Stimulated activated CD4-positive, alpha-beta T cell treated with anti-CD3 and anti-CD28 coated beads, Interleukin-1b, Interleukin-23, amount 100 ng/mL, for 48 hours (primary cell): Measurements from ENCODE around the gene FGF14.
A peak's percentile ranks its signal among the peaks of the same experiment; 100 is the strongest.

Source experiments
- DNase-seq: peaks from one replicate; pipeline ENCODE4 v3.0.0-alpha.2; 2020

FGF14 gene

GRCh38 chr13:102401766-102402165, at the start of gene FGF14:
TSS of gene FGF14 (minus strand) at chr13:102402048.
- DNase-seq = no peak

- DNase-seq = no peak
These were observed 41.4 kb upstream of the FGF14 start for GRCh38 chr13:102443249-102443648.

DNA sequence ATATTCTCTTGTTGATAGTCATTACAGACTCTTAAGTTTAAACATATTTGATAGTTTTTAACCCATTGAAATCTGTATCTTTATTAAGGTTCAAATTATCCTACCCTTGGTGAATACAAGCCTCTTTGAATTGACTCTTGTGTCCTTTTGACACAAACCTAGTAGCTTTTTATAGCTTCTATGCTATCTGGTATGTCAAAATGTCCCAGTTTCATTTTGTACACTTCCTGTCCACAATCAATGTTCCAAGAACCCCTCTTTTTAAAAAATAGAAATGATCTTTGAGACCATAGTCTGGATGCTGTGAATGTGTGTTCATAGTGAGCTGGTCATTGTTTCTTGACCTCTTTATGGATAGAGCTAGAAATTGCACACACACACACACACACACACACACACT, 39.2 kb upstream of the FGF14 start:
- DNase-seq = no peak

DNA sequence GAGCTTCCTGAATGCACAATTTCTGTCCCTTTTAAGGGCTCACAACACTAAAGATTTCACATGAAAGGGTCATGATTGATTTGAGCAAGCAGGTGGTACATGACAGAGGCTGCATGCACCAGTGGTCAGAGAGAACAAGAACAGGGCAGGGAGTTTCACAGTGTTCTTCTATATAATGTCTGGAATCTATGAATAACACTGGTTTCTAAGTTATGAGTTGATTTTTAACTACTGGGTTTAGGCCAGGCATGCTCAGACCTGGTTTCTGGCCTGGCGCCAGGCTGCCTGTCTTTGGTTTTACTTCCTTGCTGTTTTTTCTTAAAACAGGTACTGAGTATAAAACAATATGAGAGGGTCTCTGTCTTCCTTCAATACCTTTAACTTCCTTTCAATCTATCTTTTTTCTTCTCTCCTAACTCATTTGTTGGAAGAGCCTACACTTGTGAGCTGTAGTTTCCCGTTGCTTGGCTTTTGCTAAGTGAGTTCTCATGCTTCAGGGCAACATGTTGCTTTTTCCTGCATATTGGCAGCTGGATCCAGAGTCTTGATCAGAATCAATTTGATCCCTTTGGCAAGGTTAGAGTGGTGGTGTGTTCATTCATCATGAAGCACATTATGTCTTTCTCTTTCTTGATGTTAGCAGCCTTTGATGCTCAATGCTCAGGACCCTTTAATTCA, 38.5 kb upstream of the FGF14 start:
- no peak for DNase-seq

- DNase-seq = no peak
These were observed 20.8 kb upstream of the FGF14 start for GRCh38 chr13:102422690-102423089.

DNA sequence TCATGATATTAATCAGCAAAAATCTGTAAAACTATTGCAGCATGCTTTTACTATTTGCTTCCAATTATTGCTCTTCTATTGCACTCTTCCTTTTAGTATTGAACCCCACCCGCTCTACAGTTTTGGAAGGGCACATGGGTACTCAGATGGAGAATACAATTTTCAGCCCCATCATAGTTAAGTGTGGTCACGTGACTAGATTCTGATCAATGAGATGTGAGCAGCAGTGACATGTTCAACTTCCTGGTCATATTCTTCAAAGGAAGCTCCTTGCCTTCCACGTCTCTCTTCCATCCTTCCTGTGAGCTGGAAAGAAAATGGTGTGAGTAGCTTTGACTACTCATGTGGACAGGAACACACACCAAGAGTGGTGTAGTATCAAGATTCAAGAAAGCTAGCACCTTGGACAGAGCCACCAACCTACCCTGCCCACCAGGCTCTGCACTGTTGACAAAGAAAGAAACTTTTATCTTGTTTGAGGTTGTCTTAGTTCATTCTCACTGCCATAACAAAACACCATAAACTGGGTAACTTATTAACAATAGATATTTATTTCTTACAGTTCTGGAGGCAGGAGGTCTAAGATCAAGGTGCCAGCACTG, 3.8 kb upstream of the FGF14 start:
- DNase-seq = no peak

DNA sequence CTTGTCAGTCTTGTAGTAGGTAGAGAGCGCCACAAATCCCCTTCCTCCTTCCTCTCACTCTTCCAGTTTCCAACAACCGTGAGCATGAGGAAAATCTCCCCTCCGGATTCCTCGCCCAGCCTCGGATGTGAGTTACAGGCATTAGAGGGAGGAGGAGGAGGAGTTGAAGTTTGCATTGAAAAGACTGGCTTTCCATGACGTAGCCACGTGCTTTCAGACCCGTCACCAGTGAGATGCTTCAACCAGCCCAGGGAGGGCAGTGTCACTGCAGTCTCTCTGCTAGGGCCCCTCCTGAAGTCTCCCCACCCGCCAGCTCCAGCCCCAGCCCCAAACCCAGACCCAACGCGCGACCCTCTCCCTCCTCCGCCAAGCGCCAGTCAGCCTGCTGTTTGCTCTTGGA, 442 bp upstream of the FGF14 start:
- DNase-seq = peak; percentile 58

DNA sequence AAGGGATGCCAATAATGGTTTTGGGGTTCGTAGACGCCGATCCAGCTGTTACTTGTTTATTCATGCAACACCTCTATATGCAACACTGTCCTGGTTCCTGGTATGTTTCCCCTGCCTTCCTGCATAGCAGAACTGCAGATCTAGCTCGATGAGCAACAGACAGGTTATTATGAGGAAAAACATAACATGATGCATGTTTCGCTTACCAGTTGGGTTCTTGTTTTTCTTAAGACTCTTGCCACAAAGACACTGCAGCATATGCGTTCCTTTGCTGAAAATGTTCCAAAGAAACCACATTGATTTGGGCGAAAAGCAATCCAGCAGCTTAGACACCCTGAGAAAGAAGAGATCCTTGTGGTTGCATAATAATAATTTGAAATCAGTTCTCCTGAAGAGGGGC, 583 bp downstream of the FGF14 start:
- no peak for DNase-seq

DNA sequence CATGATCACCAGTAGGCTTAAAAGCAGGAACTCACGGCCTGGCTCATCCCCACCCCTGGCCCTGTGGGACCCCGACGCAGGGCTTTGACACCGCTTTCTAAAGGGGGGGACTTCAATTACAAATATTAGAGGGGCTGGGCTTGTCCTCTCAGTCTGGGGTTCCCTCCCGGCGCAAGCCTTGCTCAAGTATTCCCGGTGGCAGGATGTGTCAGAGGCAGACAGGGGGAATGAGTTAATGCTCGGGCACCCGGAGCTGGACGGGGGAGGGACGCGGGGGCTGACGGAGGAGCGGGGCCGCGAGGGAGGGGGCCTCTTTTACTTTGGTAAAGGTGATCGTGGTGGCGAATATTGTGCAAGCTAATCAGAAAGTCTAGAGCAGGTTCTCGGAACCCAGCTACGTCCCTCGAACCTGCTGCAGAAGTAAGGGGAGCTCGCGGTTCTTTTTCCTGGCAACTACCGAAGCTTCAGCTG, 1.1 kb downstream of the FGF14 start:
- no peak for DNase-seq

DNA sequence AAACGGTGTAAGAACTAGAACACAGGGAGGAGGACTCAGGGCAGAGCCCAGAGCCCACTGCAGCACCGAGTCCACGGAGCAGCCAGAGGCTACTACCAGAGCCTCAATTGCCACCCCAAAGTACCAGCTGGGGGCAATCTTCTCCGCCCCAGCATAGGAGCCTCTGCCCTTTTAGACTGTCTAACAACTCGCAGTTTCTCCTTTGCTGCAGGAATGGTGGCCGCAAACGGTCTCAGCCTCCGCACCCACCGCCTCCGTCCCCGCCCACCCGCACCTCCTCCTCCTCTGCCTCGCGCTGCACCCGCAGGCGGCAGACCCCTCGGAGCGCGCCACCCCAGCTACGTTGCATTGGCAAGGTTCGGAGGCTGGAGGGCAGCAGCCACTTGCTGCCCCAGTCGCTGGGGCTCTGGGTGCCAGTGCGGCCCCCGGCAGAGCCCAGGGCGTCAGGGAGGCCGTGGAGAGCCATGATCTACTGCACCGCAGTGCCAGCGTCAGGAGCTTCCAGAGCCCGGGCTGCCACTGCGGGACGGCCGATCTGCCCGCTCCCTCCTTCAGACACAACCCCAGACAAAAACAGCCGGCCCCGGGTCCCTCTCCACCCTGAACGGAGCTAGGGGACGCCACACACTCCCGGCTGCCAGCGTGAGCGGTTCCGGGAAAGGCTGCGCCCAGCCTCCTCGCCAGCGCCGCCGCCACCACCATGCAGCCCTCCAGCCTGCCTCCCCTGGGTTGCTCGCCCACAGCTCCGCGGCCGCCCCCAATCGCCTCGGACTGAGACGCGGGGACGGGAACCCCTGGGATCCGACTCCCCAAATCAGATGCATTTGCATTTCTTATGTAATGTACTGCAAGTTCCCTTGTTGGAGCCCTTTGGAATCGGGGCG, 1.8 kb downstream of the FGF14 start:
- no peak for DNase-seq

- no peak for DNase-seq
These were observed 5.9 kb downstream of the FGF14 start for GRCh38 chr13:102395939-102396338.

DNA sequence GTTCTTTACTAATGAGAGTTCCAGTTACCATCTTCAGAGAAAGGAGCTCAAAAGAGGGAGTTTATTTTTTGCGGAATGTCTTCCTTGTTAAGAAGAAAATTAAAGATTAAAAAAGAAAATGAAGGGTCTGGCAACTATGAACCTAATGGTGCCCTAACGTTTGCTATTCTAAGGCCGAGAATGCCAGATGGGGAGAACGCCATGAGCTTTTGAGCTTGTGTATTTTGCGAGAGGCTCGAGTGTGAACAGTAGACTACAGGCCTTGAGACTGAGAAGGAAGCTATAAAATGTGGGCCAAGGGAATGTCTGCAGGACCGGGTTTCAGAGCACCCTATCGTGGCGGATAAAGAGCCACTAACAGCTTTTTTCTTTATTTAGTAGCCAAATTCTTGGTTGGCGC, 6.7 kb downstream of the FGF14 start:
- DNase-seq = no peak

DNA sequence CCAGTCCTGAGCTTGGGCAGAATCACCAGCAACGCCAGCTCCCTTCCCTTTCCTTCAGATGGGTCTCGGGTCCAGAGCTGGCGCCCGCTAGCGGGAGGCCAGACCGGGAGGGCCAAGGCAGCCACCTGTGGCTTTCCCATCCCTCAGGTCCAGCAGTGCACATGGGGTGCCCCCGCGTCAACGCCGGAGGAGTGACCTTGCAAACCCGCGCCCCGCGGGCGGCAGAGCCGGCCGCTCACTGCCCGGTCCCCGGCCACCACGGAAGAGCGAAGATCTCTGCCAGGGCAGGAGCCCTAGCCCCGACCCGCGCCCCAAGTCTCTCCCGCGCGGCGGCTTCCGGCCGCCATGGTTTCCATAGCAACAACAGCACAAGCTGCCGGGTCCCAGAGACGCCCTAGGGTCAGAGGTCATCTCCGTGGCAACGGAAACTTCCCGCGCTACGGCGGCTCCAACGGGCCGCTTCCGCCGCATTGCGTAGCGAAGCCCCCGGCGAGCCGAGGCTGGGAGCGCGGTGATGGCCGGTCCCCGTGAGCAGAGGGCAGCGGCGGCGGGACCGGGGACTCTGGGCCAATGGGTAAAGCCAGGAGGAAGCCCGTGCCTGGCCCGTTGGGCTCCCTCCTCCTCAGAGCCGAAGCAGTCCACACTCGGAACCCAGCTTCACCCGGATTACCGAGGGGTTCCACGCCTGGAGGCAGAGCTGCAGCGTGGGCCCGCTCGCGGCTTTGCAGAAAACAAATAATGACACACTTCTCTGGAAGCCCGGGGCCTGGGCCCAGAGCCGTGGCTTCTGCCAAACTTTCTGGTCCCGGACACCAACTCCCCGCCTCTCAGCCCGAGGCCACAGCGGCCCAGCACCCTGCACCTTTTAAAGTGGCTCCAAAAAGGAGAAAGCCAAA, 7.4 kb downstream of the FGF14 start:
- peak; percentile 95 for DNase-seq

GRCh38 chr13:102392481-102393209, 9.2 kb downstream of the FGF14 start:
- peak; percentile 39 for DNase-seq

- DNase-seq = no peak
These were observed 15.4 kb downstream of the FGF14 start for GRCh38 chr13:102386461-102386860.

DNA sequence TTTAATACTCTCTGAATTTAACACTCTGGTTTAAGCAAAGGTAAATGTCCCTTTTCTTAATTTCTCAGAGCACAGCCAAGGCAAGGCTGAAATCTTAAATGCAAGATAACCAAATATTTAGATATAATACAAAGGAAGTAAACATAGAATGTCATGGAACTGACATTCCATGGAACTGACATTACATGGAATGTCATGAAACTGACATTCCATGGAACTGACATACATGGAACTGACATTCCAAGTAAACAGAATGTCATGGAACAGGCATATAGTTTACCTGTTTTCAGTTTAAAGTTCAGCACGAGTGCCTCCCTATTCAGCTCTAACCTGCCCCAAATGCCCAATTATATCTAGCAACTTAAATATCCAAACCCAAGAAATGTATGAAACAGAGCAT, 21.8 kb downstream of the FGF14 start:
- no peak for DNase-seq

- no peak for DNase-seq
These were observed 25.5 kb downstream of the FGF14 start for GRCh38 chr13:102376318-102376717.

DNA sequence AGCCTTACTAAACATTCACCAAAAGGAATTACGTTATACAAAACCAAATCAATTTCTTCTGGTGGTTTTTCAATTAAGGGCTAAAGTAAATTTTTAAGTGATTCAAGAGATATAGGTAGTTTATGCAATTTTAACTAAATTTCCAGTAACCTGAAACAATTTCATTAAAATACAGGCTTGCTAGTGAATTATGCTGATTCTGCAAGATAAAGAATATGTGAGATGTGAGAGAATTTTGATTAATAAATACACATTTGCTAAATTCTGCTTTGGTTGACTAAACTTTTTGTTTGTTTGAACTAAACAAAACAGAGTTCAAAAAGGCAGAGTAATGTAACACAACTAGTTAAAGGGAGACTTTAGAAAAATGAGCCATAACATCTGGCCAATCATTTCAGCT, 27.1 kb downstream of the FGF14 start:
- DNase-seq = no peak

GRCh38 chr13:102374233-102374632, 27.6 kb downstream of the FGF14 start:
- DNase-seq = no peak

DNA sequence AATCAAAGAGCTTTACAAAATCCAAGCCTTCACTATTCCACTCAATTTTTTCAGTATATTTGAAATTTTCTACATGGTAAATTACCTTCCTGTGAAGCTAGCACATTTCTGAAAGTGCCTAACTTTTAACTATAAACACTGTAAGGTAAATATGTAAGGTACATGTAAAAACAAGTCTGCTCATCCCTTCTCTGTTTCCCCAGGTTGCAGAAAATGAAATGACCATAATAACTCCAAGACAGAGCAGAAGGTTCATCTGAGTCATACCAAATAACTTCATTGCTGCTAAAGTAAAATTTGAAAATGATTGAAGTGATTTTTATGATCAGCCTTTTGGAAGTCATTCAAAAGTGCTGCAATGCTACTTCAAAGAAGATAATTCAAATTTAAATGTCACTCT, 28.6 kb downstream of the FGF14 start:
- DNase-seq = no peak

GRCh38 chr13:102369302-102369701, 32.5 kb downstream of the FGF14 start:
- DNase-seq = no peak

- no peak for DNase-seq
These were observed 34.0 kb downstream of the FGF14 start for GRCh38 chr13:102367836-102368235.
